ENCODE results near the gene MCOLN1. TPM values are rescaled to one million over a fixed set of nuclear protein-coding genes. Genes with fewer than 3 reads are reported as not detected.

Gene MCOLN1
- total RNA-seq, result 10 to 100 TPM; 24.5 to 41.1 (median 31.9) TPM

DNA sequence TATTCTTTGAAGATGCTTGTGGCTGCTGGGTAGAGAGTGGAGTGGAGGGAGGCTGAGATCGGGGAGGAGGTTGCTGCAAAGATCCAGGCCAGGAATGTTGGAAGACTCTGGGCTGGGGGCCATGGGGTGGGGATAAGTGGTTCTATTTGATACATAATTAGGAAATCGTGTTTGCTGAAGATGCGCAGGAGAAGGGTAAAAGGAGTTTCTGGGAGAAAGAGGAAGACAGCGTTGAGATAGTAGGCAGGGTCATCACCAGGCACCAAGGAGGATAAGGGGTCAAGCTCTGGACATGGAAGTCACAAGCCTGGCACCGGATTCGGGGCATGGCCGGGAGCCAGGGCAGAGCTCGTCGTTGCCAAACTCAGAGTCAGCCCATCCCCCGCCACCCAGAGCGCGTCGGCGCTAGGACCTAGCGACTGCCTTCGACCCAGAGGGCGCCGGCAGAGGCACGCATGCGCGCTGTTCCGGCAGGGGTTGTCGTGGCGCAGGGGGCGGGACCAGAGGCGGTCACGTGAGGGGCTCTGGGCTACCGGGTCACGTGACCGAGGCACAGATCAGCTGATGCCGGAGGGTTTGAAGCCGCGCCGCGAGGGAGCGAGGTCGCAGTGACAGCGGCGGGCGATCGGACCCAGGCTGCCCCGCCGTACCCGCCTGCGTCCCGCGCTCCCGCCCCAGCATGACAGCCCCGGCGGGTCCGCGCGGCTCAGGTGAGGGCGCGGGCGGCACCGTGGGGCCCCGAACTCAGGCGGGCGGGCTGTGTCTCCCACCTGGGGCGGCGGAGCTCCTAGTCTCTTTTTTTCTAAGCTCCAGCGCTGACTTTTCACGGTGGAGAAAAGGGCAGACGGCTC, at the start of gene MCOLN1:
Gene MCOLN1 (plus strand): TSS at position 553 of the 851 bp plus-strand sequence. CDS start 127 bp downstream, at position 680.
- TF ChIP-seq CTCF (IDR thresholded peaks at IDR 0.05), result no peak
- peak; percentile 99 for DNase-seq (ENCODE audit: low spot score)
- ATAC-seq (ENCODE audit: low FRiP score), result peak; percentile 90

DNA sequence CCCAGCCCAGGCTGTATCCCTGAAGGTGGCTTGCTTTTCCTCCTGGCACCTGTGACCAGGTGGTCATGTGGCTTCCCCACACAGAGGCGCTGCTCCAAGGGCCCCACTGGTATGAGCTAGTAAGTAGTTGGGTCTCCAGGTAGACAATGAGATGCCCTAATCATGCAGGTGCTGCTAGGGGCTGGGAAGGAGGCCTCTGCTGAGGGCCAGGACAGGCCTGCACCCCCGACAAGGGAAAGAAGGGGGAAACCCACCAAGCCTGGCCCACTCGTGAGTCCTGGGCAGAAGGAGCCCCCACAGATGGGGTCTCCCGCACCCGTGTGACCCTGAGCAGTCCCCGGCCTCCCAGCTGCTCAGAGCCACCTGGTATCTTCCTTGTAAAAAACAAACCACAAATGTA, 46.8 kb upstream of the MCOLN1 start:
- no peak for ATAC-seq (ENCODE audit: low FRiP score)
- TF ChIP-seq CTCF (IDR thresholded peaks at IDR 0.05), result no peak
- DNase-seq (ENCODE audit: low spot score), result no peak

GRCh38 chr19:7476241-7476640, 46.2 kb upstream of the MCOLN1 start:
- TF ChIP-seq CTCF (IDR thresholded peaks at IDR 0.05), result no peak
- ATAC-seq (ENCODE audit: low FRiP score), result no peak
- no peak for DNase-seq (ENCODE audit: low spot score)

- DNase-seq (ENCODE audit: low spot score) (no peak), ATAC-seq (ENCODE audit: low FRiP score) (no peak)
- no peak for TF ChIP-seq CTCF (IDR thresholded peaks at IDR 0.05)
These were observed 45.5 kb upstream of the MCOLN1 start for GRCh38 chr19:7476777-7477494.

GRCh38 chr19:7477758-7478157, 44.7 kb upstream of the MCOLN1 start:
- DNase-seq (ENCODE audit: low spot score) (no peak), ATAC-seq (ENCODE audit: low FRiP score) (no peak)
- no peak for TF ChIP-seq CTCF (IDR thresholded peaks at IDR 0.05)

DNA sequence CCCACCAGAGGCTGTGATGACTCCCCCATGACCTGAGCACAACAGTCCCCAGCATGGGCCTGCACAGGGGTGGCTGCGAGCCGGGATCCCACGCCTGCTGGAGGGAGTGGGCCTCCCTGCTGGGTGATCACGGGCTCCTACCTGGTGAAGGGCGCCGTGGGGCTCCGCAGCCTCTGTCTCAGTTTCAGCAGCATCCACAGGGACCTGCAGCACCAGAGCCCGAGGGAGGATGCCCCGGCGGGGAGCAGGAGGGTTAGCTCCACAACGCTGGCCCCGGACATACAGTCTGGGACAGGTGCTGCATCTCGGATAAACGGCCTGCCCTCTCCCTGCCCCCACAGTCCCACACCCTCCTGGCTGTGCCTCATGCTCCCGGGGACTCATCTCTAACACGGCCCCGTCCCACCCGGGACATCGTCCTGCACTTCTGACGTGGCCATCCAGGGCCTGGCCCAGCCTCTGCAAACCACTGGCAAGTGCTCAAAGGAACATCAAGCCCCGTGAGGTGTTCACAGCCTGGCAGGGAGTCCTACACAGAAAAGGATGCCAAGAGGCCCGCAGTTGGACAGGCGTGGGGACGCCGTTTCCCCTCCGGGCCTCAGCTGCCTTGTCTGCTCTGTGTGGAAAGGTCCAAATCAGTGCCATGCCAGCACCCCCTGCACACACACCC, 44.1 kb upstream of the MCOLN1 start:
- TF ChIP-seq CTCF (IDR thresholded peaks at IDR 0.05), result no peak
- DNase-seq (ENCODE audit: low spot score), result no peak
- peak; percentile 12 for ATAC-seq (ENCODE audit: low FRiP score)

Data from omental fat pad (tissue), 4 donors.